Measurements from ENCODE around the gene CCT5.

CCT5 gene

GRCh38 chr5:10303201-10303600 is 53.1 kb downstream of the CCT5 start:
- no peak overlapping the region for H3K4me3 ChIP-seq (ENCODE audit: low read depth, low read length)
- no peaks in the 10 kb centered on the region for H3K36me3 ChIP-seq (ENCODE audit: control insufficient read depth in 2 of 2, insufficient read depth in 1 of 2, low read length in 2 of 2)
- no peaks in the 10 kb centered on the region for H3K9me3 ChIP-seq (ENCODE audit: control insufficient read depth, insufficient read depth, low read depth, low read length)
- POLR2A ChIA-PET = no interaction called here
- H3K27ac ChIP-seq (ENCODE audit: extremely low read depth, low read depth, low read length) = no peak overlapping the region
- CTCF ChIA-PET = interaction anchor here (0.6 to 2.5 kb wide), 3 partner anchors 17 to 55 kb away, joined by 7 to 8 read pairs (median 8); no protein-coding TSS in a partner anchor
- TF ChIP-seq ZBTB20 (tag by site-specific recombination; IDR thresholded peaks at IDR 0.05) (no peak), ZNF184 (tag by site-specific recombination; IDR thresholded peaks at IDR 0.05) (no peak), ZNF777 (tag by site-specific recombination; IDR thresholded peaks at IDR 0.05; ENCODE audit: borderline replicate concordance) (no peak), ZNF785 (tag by site-specific recombination; IDR thresholded peaks at IDR 0.05) (no peak), GLI2 (tag by site-specific recombination; IDR thresholded peaks at IDR 0.05; ENCODE audit: borderline replicate concordance, low read depth) (no peak), ZNF639 (tag by site-specific recombination; IDR thresholded peaks at IDR 0.05) (no peak), INSM2 (tag by site-specific recombination; IDR thresholded peaks at IDR 0.05) (no peak), ZNF521 (tag by site-specific recombination; IDR thresholded peaks at IDR 0.05) (no peak), ZNF776 (tag by site-specific recombination; IDR thresholded peaks at IDR 0.05; ENCODE audit: borderline replicate concordance) (no peak), ZNF121 (tag by site-specific recombination; IDR thresholded peaks at IDR 0.05) (no peak), SP3 (tag by site-specific recombination; IDR thresholded peaks at IDR 0.05) (no peak), TRIM28 (IDR thresholded peaks at IDR 0.05; ENCODE audit: borderline replicate concordance, low read length) (no peak), ZNF350 (tag by site-specific recombination; IDR thresholded peaks at IDR 0.05) (no peak), ZNF426 (tag by site-specific recombination; IDR thresholded peaks at IDR 0.05) (no peak), ZNF211 (tag by site-specific recombination; IDR thresholded peaks at IDR 0.05; ENCODE audit: low read depth) (no peak), ZNF548 (tag by site-specific recombination; IDR thresholded peaks at IDR 0.05) (no peak)
- no peaks in the 10 kb centered on the region for H3K4me1 ChIP-seq (ENCODE audit: control insufficient read depth, insufficient read depth, low read length)

- no peak overlapping the region for H3K27ac ChIP-seq (ENCODE audit: extremely low read depth, low read depth, low read length)
- TF ChIP-seq GLIS2 (tag by site-specific recombination; IDR thresholded peaks at IDR 0.05) = 0 out of 2 replicates have a peak, but pooled peaks have one; percentile 18
- peak; percentile 77 for TF ChIP-seq ZNF335 (tag by site-specific recombination; conservative IDR thresholded peaks at IDR 0.05)
- no peak for TF ChIP-seq KLF7 (tag by site-specific recombination; IDR thresholded peaks at IDR 0.05; ENCODE audit: borderline replicate concordance)
- H3K4me3 ChIP-seq (ENCODE audit: low read depth, low read length) = no peak overlapping the region
- H3K36me3 ChIP-seq (ENCODE audit: control insufficient read depth in 2 of 2, insufficient read depth in 1 of 2, low read length in 2 of 2) = no peaks in the 10 kb centered on the region
- no peaks in the 10 kb centered on the region for H3K4me1 ChIP-seq (ENCODE audit: control insufficient read depth, insufficient read depth, low read length)
- H3K9me3 ChIP-seq (ENCODE audit: control insufficient read depth, insufficient read depth, low read depth, low read length) = no peaks in the 10 kb centered on the region
- ChIA-PET POLR2A (interaction anchor here (0.5 to 0.7 kb wide), 2 partner anchors 142 to 261 kb away, joined by 3 to 4 read pairs; no protein-coding TSS in a partner anchor), CTCF (interaction anchor here (1.2 to 1.8 kb wide), 2 partner anchors 20 to 23 kb away, joined by 5 to 12 read pairs; no protein-coding TSS in a partner anchor)
Measured at GRCh38 chr5:10303699-10304170, 53.7 kb downstream of the CCT5 start.

GRCh38 chr5:10304932-10305331 is 54.9 kb downstream of the CCT5 start:
- CTCF ChIA-PET = interaction anchor here (0.6 to 1.8 kb wide), 5 partner anchors 21 to 53 kb away, joined by 3 to 12 read pairs (median 4); no protein-coding TSS in a partner anchor
- H3K4me1 ChIP-seq (ENCODE audit: control insufficient read depth, insufficient read depth, low read length) = no peaks in the 10 kb centered on the region
- H3K36me3 ChIP-seq (ENCODE audit: control insufficient read depth in 2 of 2, insufficient read depth in 1 of 2, low read length in 2 of 2) = no peaks in the 10 kb centered on the region
- POLR2A ChIA-PET = no interaction called here
- TF ChIP-seq CTCF (tag by site-specific recombination; IDR thresholded peaks at IDR 0.05) (peak; percentile 67), ZNF76 (tag by site-specific recombination; IDR thresholded peaks at IDR 0.05; ENCODE audit: borderline replicate concordance, low read depth) (no peak)
- H3K27ac ChIP-seq (ENCODE audit: extremely low read depth, low read depth, low read length) = no peak overlapping the region
- H3K4me3 ChIP-seq (ENCODE audit: low read depth, low read length) = no peak overlapping the region
- H3K9me3 ChIP-seq (ENCODE audit: control insufficient read depth, insufficient read depth, low read depth, low read length) = no peaks in the 10 kb centered on the region
